Effector CD8-positive, alpha-beta T cell (primary cell): ENCODE measurements around the gene VSTM2B.

Source experiments
- DNase-seq: peaks from one replicate; lab custom pipeline; 2025; lab: John Stamatoyannopoulos, UW

VSTM2B gene

DNA sequence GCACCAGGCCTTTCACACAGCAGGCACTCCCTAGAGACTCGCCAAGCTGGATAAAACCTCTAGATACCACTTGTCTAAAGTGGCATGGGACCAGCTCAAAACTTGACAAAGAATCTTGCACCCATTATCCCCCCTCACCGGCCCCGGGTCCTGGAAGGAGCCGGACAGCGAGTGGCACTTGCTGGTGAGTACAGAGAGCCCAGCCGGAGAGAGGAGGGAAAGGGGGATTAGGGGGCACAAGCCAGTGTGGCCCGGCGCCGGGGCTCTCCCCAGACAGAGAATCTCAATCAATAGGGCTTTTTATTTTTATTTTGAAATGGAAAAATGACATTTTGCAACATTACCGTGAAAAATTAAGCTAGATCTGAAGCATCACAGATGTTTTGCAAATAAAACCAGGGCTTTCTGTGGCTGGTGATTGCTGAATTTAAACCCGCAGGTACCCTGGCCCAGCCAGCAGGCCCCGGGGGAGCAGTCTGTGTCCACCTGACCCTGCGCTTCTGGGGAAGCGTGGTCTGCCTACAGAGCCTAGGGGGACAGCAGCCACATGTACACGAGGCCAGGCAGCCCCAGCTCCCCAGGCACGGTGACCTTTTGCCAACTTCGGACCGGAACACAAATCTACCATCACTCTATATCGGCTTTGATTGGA lies 10.0 kb upstream of the VSTM2B start:
- no peak for DNase-seq

DNA sequence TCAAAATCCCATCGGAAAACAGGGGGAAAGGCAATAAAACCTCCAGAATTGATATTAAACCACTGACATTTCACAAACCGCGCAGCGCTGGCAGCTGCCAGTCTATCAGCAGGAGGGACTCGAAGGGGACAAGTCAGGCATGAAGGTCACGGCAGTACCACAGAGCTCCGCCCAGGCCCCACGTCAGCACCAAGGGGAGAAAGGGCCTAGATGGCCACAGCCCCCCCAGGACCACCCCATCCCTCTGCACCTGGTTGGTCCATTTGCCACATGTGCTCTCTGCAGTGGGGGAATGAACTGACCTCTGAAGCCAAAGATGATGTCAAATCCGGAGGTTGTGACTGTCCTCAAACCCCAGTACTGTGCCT lies 9.5 kb upstream of the VSTM2B start:
- no peak for DNase-seq

DNA sequence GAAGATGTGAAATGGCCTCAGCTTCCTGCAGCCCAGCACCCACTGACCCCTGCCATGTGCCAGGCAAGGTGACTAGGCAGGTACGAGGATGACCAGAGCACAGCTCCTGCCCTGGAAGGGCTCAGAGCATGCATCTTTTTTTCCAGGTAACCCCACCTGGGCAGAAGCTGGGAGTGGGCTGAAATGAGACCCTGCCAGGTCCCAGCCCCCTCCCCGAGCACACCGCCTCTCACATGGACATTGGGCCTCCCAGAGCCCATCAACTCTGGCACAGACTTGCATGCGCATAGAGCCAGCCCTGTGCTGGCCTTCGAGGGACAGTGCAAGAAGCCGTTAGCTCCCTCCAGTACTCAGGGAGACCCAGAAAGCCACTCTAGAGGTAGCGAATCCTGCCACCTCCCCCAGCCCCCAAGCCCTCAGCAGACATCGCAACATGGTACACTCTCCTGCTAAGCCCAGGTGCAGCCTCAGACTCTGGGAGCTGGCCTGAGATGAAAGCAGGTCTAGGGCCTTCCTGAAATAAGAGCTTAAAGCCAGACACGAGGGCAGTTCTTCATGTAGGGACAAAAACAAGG lies 8.9 kb upstream of the VSTM2B start:
- no peak for DNase-seq

DNA sequence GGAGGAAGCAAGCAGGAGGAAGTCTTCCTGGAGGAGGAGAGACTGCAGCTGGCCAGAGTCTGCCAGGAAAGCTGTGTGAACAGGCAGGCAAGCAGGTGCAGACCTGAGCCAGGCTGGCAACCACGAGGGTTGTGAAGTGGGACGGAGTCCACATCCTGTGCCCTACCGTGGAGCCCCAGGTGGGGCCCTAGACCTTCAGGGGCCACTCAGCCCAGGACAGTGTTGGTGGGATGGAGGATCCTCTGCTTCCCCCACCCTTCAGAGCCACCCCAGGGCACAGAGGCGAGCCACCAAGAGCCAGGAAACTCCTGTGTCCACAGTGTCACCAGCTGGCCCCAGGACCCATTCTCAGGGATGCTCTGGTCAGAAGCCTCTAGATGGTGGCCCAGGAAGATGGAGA lies 8.4 kb upstream of the VSTM2B start:
- DNase-seq, result no peak

DNA sequence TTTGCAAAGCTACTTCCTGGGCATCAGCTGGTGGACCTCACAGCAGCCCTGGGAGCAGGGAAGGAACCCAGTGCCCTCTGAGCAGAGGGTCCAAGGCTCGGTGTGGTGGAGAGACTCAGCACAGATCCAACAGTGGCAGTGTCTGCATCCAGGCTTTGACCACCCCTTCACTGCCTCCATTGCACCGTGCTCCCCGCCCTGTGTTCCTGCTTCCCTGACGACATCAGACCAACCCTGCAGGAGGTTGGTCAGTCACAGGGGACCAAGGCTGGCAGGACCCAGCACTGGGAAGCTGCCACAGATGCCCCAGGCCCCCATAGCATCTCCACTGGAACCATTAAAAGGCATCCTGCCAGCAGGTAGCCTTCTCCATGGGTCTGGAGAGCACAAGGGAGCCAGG lies 7.8 kb upstream of the VSTM2B start:
- no peak for DNase-seq

DNA sequence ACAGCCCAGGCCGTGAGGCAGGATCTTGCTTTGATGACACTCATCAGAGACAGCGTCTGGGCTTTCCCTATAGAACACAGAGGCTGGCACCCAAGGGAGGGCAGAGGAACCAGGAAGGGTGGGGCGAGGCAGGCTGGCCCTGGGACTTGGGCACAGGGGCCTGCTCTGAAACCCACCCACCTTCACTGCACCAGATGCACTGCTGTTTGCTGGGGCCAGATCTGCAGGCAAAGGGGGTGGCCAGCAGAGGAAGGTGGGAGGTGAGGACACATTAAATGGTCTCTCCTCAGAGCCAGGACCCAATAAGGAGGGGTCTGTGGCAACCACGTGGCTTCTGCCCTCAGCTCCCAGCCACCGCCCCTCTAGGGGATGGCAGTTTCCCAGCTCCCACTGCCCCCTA lies 6.6 kb upstream of the VSTM2B start:
- no peak for DNase-seq

DNA sequence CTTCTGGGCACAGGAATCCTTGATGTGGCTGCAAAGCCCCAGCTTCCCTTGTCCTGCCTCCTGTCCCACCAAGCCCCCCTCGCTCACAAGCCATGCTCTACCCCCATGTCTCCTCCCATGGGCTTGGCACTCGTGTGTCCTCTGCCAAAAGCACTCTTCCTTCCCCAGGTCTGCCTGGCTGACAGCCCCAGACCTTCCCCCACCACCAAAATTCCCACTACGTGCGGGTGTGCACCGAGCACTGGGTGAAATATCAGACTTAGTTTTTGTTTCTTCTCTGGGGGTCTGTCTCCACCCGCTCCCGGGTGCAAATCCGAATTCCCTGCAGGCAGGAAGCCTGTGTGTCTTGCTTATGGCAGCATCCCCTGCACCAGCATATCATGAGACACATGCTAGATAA lies 5.9 kb upstream of the VSTM2B start:
- DNase-seq, result no peak

DNA sequence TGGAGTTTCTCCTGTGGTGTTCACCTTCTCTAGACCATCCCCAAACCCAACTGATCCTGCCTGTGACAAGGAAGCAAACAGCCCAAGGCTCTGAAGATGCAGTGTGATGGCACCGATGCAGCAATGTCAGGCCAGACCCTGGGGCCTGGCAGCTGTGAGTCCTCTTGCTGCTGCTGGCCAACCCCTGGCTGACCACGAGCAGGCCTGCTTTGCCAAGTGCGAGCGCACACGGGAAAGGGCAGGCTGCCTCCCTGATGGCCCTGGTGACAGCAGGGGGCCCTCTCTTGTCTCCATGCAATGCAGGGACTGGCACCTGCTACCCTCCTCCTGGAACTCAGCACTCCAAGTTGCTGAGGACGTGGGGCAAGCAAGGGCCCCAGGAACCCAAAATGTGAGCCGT lies 5.4 kb upstream of the VSTM2B start:
- no peak for DNase-seq

DNA sequence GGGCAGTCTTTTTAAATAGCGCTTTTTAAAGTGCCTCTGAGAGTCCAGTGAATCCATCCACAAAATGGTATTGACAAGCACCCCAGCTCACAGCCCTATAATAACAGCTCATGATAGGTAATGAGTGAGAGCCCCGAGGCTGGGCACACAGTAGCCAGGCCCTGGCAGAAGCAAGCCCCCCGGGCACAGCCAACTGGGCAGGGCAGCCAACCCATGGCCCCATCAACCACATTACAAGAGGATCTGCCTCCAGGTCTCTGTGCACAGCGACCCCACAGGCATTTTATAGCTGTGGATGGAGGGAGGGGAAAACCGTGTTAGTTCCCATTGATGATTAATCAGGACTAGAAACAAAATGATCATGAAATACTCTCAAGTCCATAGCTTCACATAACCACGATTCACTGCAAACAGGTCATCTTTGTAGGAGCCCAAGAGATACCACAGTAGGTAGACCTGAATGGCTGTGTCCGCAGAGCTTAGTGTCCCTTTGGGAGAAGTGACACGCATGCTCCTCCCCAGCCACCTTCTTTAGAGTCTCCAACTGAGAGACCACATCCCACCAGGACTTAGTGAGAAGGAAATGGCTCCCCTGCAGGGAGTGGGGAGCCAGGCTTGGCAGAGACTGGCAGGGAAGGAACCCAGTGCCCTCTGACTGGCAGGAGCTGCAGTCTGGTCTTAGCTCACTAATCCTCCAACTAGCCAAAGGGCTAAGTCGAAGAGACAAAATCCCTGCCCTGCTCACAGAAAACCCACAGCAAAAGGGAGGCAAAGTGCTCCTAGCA lies 4.3 kb upstream of the VSTM2B start:
- no peak for DNase-seq

DNA sequence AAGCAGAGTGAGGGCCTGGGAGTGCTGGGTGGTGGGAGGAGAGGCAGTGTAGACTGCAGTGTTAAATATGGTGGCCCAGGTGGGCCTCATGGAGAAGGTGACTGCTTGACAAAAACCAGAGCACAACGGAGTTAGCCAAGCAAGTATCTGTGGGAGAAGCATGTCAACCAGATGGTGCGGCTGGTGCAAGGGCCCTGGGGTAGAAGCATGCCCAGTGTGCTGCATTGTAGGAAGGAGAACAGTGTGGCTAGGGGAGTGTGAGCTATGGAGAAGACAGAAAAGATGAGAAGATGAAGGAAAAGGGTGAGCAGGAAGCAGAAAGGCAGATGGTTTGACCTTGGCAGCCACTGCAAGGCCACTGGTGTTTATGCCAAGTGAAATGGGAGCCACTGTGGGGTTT lies 2.2 kb upstream of the VSTM2B start:
- DNase-seq, result no peak

DNA sequence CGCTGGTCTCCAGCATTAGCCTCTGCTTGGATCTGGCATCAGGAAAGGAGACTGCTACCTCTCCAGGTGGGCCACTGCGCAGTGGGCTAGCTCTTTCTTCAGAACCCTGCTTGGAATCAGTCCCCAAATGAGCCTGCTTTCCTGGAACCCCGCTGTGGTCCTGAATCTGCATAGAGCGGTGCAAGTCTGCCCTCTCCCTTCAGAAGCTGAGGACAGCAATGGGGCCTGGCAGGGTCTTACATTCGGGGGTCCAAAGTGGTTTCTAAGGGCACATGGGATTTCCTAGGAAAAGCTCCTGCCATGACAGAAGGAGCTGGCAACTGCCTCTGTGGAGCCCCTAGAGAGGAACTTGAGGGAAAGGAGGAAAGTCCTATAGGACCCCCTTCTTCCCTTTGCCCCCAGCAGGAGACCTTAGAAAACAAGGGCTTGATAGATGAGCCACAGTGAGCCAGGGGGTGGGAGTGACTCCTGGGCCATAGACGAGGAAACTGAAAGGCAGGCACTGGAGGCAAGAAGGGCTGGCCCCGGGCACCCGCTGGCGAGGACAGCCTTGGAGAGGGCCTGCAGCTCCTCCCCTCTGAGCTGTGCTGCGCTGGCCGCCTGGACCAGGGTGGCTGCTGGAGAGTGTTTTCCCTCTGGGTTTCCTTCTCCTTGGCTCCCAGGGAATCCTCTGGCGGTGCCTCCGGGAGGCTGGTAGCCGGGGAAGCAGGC lies 1.4 kb upstream of the VSTM2B start:
- no peak for DNase-seq

DNA sequence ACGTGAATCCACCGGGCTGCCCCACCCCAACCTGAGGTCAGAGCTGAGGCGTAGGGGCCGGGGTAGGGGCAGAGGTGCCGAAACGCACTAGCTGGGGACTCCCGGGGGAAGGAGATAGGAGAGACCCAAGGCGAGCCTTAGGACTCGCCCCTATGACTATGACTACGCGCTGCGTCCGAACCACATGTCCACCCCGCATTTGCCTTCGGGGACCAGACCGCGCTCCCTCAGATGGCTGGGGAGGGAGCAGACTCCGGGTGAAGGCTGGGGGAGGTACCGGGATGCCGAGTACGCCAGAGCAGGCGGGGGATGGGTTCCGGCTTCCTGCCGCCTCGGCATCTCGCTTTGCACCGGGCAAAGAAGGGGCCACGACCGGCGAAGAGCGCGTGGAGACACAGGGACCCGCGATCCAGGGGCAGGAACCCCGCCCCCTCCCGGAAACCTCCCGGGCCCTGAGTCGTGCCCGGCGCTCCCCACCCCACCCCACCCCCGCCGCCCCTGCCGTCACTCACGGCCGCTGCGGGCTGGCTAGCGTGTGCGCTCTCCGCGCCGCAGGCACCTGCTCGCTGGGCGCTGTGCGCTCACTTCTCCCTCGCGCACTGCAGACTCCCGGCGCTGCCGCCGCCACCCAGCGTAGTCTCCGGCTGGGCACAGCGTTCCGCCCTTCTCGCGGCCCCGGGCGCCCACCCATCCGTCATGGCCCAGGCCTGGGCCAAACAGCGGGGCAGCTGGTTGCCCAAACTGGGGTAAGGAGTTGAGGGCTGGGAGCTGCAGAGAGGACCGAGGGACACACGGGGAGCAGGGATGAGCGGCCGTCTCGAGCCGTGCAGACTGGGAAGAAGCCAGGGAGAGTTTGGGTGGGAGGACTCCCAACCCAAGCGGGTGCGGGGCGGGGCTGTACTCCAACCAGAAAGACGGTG lies 622 bp upstream of the VSTM2B start:
- DNase-seq, result no peak

DNA sequence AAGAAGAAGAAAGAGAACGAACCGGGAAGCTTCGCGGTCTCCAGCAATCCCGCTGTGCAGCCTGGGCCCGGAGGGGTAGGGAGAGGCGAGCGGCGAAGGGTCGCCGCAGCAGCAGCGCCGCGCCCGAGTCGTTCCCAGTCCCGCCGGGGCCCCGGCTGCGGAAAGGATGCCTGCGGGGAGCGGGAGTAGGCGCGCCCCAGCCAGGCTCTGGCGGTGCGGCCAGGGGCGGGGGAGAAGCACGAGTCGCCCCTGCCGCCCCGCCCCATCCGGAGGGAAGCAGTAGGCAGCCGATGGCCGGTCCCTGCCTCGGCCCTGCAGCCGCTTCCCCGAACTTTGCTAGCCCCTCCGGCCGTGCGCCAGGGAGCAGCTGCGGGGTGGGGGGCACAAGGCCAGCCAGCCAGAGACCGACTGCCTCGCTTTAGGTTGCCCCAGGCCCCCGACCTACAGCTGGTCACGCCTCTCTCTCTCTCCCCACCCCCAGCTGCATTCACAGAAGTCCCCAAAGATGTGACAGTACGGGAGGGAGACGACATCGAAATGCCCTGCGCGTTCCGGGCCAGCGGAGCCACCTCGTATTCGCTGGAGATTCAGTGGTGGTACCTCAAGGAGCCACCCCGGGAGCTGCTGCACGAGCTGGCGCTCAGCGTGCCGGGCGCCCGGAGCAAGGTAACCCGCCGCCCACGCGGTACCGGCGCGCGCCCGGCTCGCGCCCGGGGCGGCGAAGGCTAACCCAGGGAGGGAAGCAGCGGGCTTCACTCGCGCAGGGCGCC lies 1.1 kb downstream of the VSTM2B start:
- DNase-seq, result no peak

DNA sequence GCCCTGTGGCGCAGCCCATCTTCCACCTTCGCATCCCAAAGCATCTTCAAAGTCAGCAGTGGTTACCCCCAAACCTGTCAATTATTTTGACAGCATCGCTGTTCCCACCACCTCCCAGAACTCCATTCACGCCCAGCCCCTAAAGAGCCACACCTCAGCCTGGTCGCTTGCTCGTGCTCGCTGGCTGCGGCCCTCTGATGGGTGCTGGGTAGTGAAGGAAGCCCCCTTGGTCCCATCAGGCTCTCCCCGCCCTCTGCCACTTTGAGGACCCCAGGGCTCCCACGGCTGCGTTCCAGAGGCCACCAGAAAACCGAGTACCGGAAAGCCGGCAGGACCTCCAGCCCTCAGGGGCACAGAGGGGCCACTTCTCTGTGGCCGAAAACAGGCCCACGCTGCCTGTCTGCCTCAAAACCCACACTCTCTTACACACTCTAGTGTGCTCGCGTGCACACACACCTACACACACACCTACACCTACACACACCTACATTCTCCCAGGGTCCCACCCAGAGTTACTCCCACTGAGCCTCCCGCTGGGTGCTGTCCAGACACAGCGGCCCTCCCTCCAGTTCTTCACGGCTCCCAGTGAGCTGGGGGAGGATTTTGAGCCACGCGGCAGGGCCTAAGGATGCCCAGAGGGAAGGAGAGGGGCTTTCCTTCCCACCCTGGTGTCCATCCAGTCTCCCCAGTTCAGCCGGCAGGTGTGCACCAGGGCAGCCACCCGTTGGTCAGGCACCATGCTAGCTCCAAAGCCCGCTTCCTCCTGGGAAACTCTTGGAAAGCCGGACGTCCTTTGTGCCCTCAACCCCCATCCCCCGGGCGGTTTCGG lies 1.9 kb downstream of the VSTM2B start:
- no peak for DNase-seq

DNA sequence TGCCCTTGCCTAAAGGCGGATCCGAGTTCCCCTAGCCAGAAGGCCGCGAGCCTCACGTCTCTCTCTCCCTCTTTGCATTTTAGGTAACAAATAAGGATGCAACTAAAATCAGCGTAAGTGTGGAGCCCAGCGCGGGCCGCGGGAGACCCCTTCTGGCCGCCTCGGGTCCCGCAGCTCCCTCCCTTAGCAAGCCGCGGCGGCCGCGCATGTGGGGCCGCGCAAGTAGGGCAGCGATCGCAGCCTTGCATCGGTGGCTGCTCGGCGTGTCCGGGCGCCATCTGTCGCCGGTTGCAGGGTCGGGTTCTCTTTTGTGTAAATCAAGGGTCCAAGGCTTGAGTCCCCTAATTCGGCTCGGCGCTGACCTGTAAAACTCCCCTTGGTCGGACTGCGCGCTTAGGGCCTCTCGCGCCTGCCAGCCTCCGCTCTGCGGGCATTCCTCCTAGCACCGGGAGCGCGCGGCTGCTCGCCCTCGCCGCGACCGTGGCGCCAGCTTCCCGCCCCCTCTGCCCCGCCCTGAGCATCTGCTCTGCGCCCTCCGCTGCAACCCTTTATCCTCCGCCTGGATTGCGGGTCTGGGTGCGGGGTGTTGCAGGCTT lies 2.7 kb downstream of the VSTM2B start:
- no peak for DNase-seq

DNA sequence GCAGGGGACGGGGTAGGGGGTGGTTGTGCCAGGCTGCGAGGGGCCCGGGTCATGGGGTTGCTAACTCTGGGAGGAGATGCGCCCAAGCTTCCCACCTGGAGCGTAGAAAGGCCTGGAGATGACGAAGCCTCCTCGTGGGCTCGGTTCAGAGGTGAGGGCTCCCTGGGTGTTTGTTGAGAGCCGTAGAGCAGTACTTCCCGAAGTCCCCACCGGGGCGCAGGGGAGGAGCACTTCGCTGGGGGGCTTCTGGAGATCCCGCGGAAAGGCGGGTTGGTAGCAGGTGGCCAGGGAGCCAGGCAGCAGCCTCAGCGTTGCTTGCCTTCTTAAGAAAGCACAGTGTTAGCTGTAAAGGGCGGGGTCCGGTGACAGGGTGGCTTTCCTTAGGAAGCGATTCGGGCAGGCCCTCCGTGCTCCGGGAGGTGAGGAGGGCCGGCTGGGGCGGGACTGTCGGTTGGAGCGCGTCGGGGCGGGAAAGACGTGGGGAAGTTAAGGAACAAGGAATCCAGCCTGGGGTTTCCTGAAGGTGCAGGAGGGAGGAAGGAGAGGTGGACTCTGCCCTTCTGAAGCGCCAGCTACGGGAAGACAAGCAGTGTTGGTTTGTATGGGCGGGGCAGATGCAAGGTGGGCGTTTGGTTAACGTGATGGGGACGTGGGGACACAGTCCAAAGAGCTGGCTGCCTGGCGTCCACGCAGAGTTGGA lies 3.3 kb downstream of the VSTM2B start:
- DNase-seq, result no peak

DNA sequence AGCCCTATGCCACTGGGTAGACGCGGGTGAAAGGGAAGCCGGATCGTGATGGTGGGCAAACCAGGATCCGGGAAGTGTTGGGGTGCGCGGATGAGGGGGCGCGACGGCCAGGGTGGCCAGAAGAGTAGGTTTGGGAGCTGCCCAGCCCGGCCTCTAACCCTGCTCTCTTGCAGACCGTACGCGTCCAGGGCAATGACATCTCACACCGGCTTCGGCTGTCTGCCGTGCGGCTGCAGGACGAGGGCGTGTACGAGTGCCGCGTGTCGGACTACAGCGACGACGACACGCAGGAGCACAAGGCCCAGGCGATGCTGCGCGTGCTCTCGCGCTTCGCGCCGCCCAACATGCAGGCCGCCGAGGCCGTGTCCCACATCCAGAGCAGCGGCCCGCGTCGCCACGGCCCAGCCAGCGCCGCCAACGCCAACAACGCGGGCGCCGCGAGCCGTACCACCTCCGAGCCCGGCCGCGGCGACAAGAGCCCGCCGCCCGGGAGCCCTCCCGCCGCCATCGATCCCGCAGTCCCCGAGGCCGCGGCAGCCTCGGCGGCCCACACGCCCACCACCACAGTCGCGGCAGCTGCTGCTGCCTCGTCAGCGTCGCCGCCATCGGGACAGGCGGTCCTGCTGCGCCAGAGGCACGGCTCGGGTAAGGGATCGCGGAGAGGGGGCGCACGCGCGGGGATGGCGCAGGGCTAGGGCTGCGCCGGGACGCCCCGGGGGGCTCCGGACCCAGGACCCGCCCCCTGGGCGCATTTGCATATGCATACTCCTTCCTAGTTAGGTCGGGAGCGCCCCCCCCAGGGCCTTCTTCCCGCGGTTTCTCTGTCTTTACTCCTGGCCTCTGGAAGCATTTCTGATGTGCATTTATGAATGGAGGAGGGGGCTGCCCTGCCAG lies 4.1 kb downstream of the VSTM2B start:
- DNase-seq, result no peak
